GM23248 (cell line): ENCODE data around the gene SUCNR1. TPM values are rescaled to one million over a fixed set of nuclear protein-coding genes. Genes with fewer than 3 reads are reported as not detected.
"Not testable (repeated sequence)": the region's sequence is repeated elsewhere in the genome, so short reads cannot be mapped to it uniquely, and the experiment has no call there.

Experiments
- DNase-seq: peaks from one replicate; pipeline ENCODE4 v3.0.0-alpha.2; 2015
- H2AFZ ChIP-seq: fragments of 200-600 bp; sonication (generic); 2 replicates; pipeline ENCODE4 v1.6.1; 2016; ENCODE audit warnings: antibody characterized with exemption
- H3F3A ChIP-seq: fragments of 200-600 bp; sonication (generic); 2 replicates; pipeline ENCODE4 v1.6.1; 2016; ENCODE audit warnings: mild to moderate bottlenecking, antibody characterized with exemption, mixed run types; ENCODE audit not compliant: insufficient read depth
- H3K27ac ChIP-seq: fragments of 200-600 bp; sonication (generic); 2 replicates; pipeline ENCODE4 v1.5.1; 2016; ENCODE audit warnings: mild to moderate bottlenecking
- H3K27me3 ChIP-seq: fragments of 200-600 bp; sonication (generic); replicated peaks from 2 replicates; pipeline ENCODE4 v1.6.1; 2016; ENCODE audit warnings: mild to moderate bottlenecking; ENCODE audit not compliant: insufficient read depth
- H3K36me3 ChIP-seq: fragments of 200-600 bp; sonication (generic); 2 replicates; pipeline ENCODE4 v1.6.1; 2016; ENCODE audit warnings: low read depth, mild to moderate bottlenecking
- H3K4me1 ChIP-seq: fragments of 200-600 bp; sonication (generic); 2 replicates; pipeline ENCODE4 v1.6.1; 2016; ENCODE audit warnings: mild to moderate bottlenecking; ENCODE audit not compliant: insufficient read depth
- H3K4me2 ChIP-seq: fragments of 200-600 bp; sonication (generic); one replicate; pipeline ENCODE4 v1.6.1; 2016; ENCODE audit warnings: mild to moderate bottlenecking; ENCODE audit not compliant: unreplicated experiment
- H3K4me3 ChIP-seq: fragments of 200-600 bp; sonication (generic); 2 replicates; pipeline ENCODE4 v1.5.1; 2016; ENCODE audit warnings: mild to moderate bottlenecking
- H3K79me2 ChIP-seq: fragments of 200-600 bp; sonication (generic); 2 replicates; pipeline ENCODE4 v1.6.1; 2016; ENCODE audit warnings: mild to moderate bottlenecking; ENCODE audit not compliant: insufficient read depth
- H3K9ac ChIP-seq: fragments of 200-600 bp; sonication (generic); 2 replicates; pipeline ENCODE4 v1.6.1; 2016; ENCODE audit warnings: mild to moderate bottlenecking
- H3K9me2 ChIP-seq: fragments of 200-600 bp; sonication (generic); 2 replicates; pipeline ENCODE4 v1.6.1; 2016; ENCODE audit warnings: mixed run types, mild to moderate bottlenecking, moderate library complexity; ENCODE audit not compliant: insufficient read depth
- H3K9me3 ChIP-seq: fragments of 200-600 bp; sonication (generic); one replicate; pipeline ENCODE4 v1.6.1; 2017; ENCODE audit warnings: low read depth
- H4K20me1 ChIP-seq: fragments of 200-600 bp; sonication (generic); 2 replicates; pipeline ENCODE4 v1.6.0; 2016; ENCODE audit not compliant: insufficient read depth
- EZH2 ChIP-seq: fragments of 200-600 bp; sonication (generic); IDR thresholded peaks from 2 replicates; pipeline ENCODE4 v1.6.1; 2018; ENCODE audit warnings: antibody characterized with exemption, mild to moderate bottlenecking; ENCODE audit not compliant: insufficient read depth, poor library complexity, severe bottlenecking
- EZH2phosphoT487 ChIP-seq: fragments of 200-600 bp; sonication (generic); IDR thresholded peaks from 2 replicates; pipeline ENCODE4 v1.6.1; 2018; ENCODE audit warnings: antibody characterized with exemption, moderate library complexity, mild to moderate bottlenecking, low read depth; ENCODE audit not compliant: insufficient read depth
- WGBS, 2 experiments: methylation state at CpG; one replicate each; pipeline ENCODE4 v1.1.6; 2015 to 2017; ENCODE audit warnings: low lambda C conversion rate in 2 of 2, low coverage in 1 of 2; ENCODE audit errors: missing lambda C conversion rate in 2 of 2; 5-methylcytosine and 5-hydroxymethylcytosine counted together
- in situ Hi-C: fragments of 300-500 bp; cut with MboI; formaldehyde crosslinking; loops from 2 replicates; pipeline ENCODE4 v1.15.0; 2020
- polyA plus RNA-seq: library from polyadenylated mRNA; unstranded; fragments of >200 nt; fragmentation: Nextera tagmentation; extraction: Ambion mirVana; gene quantifications from 2 replicates; pipeline ENCODE4 v1.2.1, GENCODE V29; 2016
- total RNA-seq: library from RNA; depleted of rRNA; stranded (reverse); fragments of >200 nt; shearing (Covaris generic); gene quantifications from 2 replicates; pipeline ENCODE4 v1.2.3, GENCODE V29; 2014

SUCNR1 gene
- total and polyA plus RNA-seq, 2 experiments from 2014 or later = not detected

DNA sequence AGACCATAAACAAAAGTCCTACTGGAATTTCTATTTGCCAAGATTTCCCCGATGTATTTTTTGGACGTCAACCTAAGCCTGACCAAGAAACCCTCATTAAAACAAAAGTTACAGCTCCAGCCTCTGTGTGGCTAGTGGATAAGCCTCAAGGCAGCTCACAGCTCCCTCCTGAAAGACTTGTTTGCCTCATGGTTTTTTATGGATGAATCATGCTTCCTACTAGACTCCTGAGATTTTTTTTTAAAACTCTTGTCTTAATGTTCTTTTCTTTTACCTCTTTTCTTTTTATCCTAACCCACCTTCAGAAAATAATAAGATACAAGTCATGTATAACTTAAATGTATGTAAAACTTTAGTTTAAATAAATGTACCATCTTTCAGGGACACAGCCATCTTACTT, 52.4 kb downstream of the SUCNR1 start:
- peak overlapping the region; percentile 64 for H3K27ac ChIP-seq
- peak overlapping the region; percentile 75 for H3K4me2 ChIP-seq
- in situ Hi-C loops = no loop called here
- no peaks in the 10 kb centered on the region for H4K20me1 ChIP-seq
- no peaks in the 10 kb centered on the region for H3K36me3 ChIP-seq
- H3K27me3 ChIP-seq = no peaks in the 10 kb centered on the region
- DNase-seq = peak; percentile 88
- peak overlapping the region; percentile 57; the same call in 1 of the 2 replicates for H3K9ac ChIP-seq
- TF ChIP-seq EZH2phosphoT487 (no peak), EZH2 (no peak)
- WGBS, 2 experiments = 0% methylated on average over 2 of the region's 2 CpGs
- peaks cover 47% of the 10 kb centered on the region for H3K4me1 ChIP-seq
- no peaks in the 10 kb centered on the region for H3K9me3 ChIP-seq
- no peaks in the 10 kb centered on the region for H3K79me2 ChIP-seq
- H2AFZ ChIP-seq = peak overlapping the region; percentile 61
- no peaks in the 10 kb centered on the region for H3K9me2 ChIP-seq
- H3F3A ChIP-seq = peaks cover 44% of the 10 kb centered on the region
- no peak overlapping the region for H3K4me3 ChIP-seq

DNA sequence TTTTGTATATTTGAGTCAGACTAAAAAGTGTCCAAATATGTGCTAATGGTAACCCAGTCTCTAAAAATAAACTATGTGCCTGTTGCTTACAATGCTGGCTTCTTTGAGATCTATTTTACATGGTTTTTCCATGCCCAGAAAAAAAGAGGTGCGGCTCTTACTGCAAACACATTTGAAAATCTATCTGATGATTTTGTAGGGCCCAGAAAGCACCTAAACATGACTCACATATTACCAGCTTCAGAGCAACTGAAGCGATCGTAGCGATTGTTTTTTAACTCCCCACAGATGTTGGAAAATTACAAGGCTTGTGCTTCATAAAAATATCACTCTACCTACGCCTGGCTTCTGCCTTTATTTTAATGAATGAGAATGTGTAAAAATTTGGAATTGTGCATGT, 53.5 kb downstream of the SUCNR1 start:
- Histone ChIP-seq H3K4me3 (peak overlapping the region; percentile 57), H3K4me2 (peak overlapping the region; percentile 75), H3K27me3 (no peaks in the 10 kb centered on the region), H3K9me3 (no peaks in the 10 kb centered on the region), H3K36me3 (no peaks in the 10 kb centered on the region), H3K9me2 (no peaks in the 10 kb centered on the region), H3K4me1 (peaks cover 54% of the 10 kb centered on the region), H3F3A (peaks cover 44% of the 10 kb centered on the region), H4K20me1 (no peaks in the 10 kb centered on the region), H3K9ac (peak overlapping the region; percentile 57), H3K27ac (peak overlapping the region; percentile 64), H3K79me2 (no peaks in the 10 kb centered on the region), H2AFZ (peak overlapping the region; percentile 61)
- TF ChIP-seq EZH2phosphoT487 = no peak
- no peak for TF ChIP-seq EZH2
- in situ Hi-C loops = no loop called here
- 1 to 2% methylated on average over 5 of the region's 5 CpGs for WGBS, 2 experiments
- peak; percentile 87 for DNase-seq

DNA sequence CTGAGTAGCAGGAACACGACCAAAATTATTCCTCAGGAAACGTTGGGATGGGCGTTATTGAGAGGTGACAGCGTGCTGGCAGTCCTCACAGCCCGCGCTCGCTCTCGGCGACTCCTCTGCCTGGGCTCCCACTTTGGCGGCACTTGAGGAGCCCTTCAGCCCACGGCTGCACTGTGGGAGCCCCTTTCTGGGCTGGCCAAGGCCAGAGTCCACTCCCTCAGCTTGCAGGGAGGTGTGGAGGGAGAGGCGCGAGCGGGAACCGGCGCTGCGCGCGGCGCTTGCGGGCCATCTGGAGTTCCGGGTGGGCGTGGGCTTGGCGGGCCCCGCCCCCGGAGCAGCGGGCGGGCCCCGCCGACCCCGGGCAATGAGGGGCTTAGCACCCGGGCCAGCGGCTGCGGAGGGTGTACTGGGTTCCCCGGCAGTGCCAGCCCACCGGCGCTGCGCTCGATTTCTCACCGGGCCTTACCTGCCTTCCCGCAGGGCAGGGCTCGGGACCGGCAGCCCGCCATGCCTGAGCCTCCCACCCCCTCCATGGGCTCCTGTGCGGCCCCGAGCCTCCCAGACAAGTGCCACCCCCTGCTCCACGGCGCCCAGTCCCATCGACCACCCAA, 54.6 kb downstream of the SUCNR1 start:
- Histone ChIP-seq H3K27ac (0 out of 2 replicates have a peak overlapping the region, but pooled peaks have one; percentile 64), H3K4me1 (peaks cover 63% of the 10 kb centered on the region), H3F3A (peaks cover 48% of the 10 kb centered on the region), H2AFZ (peak overlapping the region; percentile 61), H3K4me2 (peak overlapping the region; percentile 75), H3K9ac (peak overlapping the region; percentile 57)
- H3K9me3 ChIP-seq, in situ Hi-C loops, DNase-seq, H3K79me2 ChIP-seq, H3K9me2 ChIP-seq, H4K20me1 ChIP-seq, H3K4me3 ChIP-seq, H3K27me3 ChIP-seq, H3K36me3 ChIP-seq: not testable (repeated sequence)
- 81 to 84% methylated on average over 31 to 32 of the region's 49 CpGs for WGBS, 2 experiments

DNA sequence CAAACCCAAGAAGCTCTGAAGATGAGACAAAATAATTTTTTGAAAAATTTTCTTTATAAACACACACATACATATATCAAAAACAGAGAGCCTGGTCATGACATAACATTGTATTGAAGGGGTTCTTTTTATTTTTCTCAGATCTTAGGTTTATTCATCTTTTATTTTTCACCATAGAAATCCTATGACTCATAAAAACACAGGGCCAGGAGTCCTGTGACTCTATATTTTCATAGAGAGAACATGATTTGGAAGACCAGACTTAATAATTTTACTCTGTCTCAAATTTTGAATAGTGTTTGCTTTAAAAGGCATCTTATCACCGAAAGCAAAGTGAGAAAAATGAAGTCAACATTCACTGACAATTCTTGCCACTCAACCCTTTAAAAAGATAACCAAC, 57.7 kb downstream of the SUCNR1 start:
- Histone ChIP-seq H3K36me3 (no peaks in the 10 kb centered on the region), H3K9me2 (no peaks in the 10 kb centered on the region), H2AFZ (no peak overlapping the region), H3F3A (peaks cover 33% of the 10 kb centered on the region), H3K27me3 (no peaks in the 10 kb centered on the region), H3K9ac (no peak overlapping the region), H3K4me2 (no peak overlapping the region), H3K9me3 (no peaks in the 10 kb centered on the region), H3K4me3 (no peak overlapping the region), H3K27ac (no peak overlapping the region), H3K79me2 (no peaks in the 10 kb centered on the region), H3K4me1 (peaks cover 43% of the 10 kb centered on the region), H4K20me1 (no peaks in the 10 kb centered on the region)
- peak; percentile 55 for DNase-seq
- WGBS, 2 experiments = 15 to 16% methylated on average over 1 of the region's 1 CpG
- in situ Hi-C loops = no loop called here
- TF ChIP-seq EZH2 (no peak), EZH2phosphoT487 (no peak)
